NCI-H1105 (cell line): ENCODE measurements around the gene FGL2.
"Not testable (repeated sequence)": the region's sequence is repeated elsewhere in the genome, so short reads cannot be mapped to it uniquely, and the experiment has no call there.

Experiments used
- DNase-seq: peaks from one replicate; lab custom pipeline; 2025; lab: John Stamatoyannopoulos, UW

The FGL2 gene

GRCh38 chr7:77157034-77157433, 42.6 kb downstream of the FGL2 start:
- DNase-seq = not testable (repeated sequence)

DNA sequence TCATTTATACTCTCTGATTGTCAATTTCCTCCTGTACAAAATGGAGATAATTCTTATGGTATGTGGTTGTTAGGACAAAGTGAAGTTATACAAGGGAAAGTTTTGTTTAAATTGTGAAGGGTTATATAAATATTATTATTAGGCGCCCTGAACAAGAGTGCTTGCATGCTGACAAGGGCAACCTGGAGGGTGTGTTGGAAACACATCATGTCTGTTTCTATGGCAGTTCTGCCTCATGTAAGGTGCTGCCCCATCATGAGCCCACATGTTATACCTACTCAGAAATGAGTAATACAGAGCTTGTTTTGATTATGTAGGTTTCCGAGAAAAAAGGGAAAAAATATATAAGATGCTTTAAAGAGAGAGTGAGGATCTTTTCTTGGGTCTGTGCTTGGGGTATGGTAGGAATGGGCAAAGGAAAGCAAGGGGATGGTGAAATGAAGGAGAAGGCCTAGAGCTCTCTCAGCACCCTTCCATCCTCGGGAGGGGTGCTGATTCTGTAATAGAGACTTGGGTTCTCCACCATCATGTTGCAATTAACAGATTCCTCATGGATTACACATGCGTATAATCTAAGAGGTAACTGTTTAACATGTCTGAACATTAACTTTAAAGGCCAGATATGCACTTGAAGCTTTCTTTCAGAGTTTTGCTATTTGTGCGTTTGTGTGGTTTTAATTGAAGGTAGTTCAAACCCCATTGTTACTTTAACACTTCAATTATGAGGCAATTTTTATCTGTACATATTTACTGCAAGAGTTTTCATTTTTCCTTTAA, 43.8 kb downstream of the FGL2 start:
- DNase-seq = not testable (repeated sequence)

DNA sequence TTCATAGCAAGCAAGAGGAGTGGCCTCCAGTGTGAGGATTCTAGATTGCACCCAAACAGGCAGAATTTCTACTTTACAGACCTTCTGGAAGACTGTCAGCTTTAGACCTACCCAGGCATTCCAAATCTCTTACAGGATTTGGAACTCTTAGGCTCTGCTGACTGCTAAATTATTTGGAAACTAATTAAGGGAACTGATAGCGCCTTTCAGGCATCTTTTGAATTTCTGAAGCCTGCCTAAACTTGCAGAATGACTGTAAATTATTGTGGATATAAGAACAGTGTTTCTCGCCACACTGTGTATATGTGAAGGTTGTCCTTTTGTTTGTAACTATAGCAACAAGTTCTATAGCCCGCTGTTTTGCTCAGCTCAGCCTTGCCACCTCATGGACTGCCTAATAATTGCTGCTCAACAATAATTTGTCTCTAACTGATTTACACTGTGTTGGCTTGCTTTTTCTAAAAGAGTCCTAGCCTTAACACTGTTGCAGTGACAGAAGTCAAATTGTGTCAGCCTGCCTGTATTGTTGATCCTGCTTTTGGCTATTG, 44.6 kb downstream of the FGL2 start:
- not testable (repeated sequence) for DNase-seq

DNA sequence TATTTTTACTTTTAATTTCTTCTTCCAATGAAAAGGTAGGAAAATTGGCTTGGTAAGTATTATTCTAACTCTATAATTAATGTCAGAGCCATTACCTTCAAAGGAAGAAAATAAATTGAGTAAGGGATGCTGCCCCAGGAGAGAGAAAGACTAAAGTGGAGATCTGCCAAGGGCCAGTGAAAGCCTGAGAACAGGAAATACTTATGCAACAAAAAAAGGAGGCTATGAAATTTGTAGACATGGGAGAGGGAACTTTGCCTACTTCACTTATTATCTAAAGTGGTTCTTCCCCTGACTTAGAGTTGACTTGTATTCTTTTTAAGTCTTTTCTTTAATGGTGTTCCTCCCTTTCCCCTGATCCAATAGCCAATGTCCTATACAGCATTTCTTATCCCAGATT, 47.4 kb downstream of the FGL2 start:
- DNase-seq = not testable (repeated sequence)
